ENCODE data around the gene KRT79. TPM values are rescaled to one million over a fixed set of nuclear protein-coding genes. Genes with fewer than 3 reads are reported as not detected.
"Not testable (repeated sequence)": the region's sequence is repeated elsewhere in the genome, so short reads cannot be mapped to it uniquely, and the experiment has no call there.

The KRT79 gene
- total RNA-seq, 1 experiment from 2014 or later, result 0.08 TPM

DNA sequence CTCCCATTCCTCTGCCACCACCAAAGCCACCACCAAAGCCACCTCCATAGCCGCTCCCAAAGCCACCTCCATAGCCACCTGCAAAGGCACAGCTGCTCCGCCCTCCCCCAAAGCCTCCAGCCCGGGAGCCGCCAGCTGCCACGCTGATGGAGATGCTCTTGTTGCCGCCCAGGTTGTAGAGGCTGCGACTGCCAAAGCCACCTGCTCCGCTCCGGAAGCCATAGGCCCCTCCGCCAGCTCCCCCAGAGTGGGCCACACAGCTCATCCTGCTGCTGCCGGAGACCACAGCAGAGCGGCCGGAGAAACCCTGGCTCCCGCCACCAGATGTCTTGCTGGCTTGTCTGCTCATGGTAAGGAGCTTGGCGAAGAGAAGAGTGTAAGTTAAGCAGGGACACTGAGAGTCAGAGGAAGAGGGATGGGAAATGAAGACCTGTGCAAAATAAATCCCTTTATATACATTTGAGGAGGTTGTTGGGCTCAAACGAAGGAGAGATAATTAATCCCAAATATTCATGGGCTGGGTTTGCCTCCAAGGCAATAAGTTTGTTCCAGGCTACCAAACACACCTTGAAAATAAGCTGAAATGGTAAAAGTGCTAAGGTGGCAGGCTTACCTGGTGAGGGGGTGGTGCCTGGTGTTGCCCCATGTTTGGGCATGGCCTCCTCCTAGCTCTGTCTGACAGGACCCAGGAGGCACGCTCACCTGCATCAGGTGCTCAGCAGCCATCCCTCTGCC is 38.2 kb downstream of the KRT79 start, which contains the start of gene KRT3:
TSS of gene KRT3 (minus strand) at position 424 of the 735 bp plus-strand sequence. CDS start at position 349, 75 bp downstream.
- Histone ChIP-seq H3K27ac (no peak within 1 kb of the TSS), H3K4me3 (no peak within 1 kb of the TSS)

DNA sequence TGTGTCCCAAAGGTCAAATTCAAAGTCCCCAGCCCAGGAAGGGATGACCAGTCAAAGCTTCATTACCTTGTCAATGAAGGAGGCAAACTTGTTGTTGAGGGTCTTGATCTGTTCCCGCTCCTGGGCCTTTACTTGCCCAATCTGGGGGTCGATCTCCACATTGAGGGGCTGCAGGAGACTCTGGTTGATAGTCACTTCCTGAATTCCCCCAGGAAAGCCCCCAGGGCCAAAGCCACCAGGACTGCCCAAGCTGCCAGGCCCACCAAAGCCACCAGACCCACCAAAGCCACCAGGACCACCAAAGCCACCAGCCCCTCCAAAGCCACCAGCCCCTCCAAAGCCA is 38.8 kb downstream of the KRT79 start:
- not testable (repeated sequence) for H3K4me3 ChIP-seq, H3K27ac ChIP-seq, H3K36me3 ChIP-seq
- DNase-seq (ENCODE audit: low read depth in 1 of 2, low spot score in 2 of 2), result peak in 1 of 2 experiments; percentile 92
- Histone ChIP-seq H3K4me1 (replicated peaks) (peaks cover 38% of the 10 kb centered on the region), H3K27me3 (replicated peaks) (peaks cover 39% of the 10 kb centered on the region), H3K9me3 (replicated peaks) (peaks cover 32% of the 10 kb centered on the region)

More for the DNA sequence above, 38.2 kb downstream of the KRT79 start, which contains the start of gene KRT3:
- peak in 1 of 2 experiments; percentile 92 for DNase-seq (ENCODE audit: low read depth in 1 of 2, low spot score in 2 of 2)
- Histone ChIP-seq H3K9me3 (replicated peaks) (peaks cover 28% of the 10 kb centered on the region), H3K27me3 (replicated peaks) (peaks cover 33% of the 10 kb centered on the region), H3K4me1 (replicated peaks) (peaks cover 42% of the 10 kb centered on the region), H3K36me3 (no peaks in the 10 kb centered on the region)

DNA sequence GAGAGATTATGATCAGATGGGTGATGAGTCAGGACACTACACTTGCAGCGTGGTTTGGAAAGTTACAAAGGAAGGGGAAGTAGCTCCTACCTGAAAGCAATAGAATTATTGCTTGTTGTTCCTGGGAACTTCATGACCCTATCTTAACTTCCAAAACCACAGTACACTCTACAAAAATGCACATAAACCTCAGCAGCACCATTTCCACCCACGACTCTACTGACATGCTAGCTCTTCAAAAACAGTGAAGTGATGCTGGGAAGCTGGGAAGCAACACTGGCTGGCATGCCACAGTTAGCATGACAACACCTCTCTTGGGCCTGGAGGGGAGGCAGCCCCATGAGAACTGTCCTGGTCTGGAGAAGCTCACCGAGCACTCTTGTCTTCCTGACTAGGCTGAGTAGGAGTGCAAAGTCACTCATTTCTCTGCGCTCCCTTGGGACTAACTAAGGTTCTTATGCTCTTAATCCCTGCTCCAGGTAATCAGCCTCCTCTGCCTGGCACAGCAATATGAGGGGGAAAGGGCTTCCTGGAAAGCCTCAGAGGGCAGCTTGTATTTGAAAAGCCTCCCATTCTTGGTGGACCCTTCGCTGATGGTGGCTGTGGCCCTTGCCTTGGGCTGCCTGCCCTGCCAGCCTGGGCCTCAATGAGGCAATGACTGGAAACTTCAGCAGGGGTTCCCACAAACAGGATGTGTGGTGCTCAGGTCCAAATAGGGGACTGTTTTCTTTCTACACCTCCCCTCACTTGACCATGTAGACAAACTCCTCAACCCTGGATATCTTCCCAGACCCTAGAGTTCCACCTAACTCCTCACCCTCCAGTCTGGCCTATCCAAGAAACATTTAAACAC is 39.4 kb downstream of the KRT79 start:
- Histone ChIP-seq H3K36me3 (no peaks in the 10 kb centered on the region), H3K27me3 (replicated peaks) (peaks cover 45% of the 10 kb centered on the region), H3K27ac (no peak overlapping the region), H3K4me1 (replicated peaks) (peaks cover 35% of the 10 kb centered on the region), H3K9me3 (replicated peaks) (peaks cover 34% of the 10 kb centered on the region), H3K4me3 (no peak overlapping the region)
- peak; percentile 79 to 92 for DNase-seq (ENCODE audit: low read depth in 1 of 2, low spot score in 2 of 2)

DNA sequence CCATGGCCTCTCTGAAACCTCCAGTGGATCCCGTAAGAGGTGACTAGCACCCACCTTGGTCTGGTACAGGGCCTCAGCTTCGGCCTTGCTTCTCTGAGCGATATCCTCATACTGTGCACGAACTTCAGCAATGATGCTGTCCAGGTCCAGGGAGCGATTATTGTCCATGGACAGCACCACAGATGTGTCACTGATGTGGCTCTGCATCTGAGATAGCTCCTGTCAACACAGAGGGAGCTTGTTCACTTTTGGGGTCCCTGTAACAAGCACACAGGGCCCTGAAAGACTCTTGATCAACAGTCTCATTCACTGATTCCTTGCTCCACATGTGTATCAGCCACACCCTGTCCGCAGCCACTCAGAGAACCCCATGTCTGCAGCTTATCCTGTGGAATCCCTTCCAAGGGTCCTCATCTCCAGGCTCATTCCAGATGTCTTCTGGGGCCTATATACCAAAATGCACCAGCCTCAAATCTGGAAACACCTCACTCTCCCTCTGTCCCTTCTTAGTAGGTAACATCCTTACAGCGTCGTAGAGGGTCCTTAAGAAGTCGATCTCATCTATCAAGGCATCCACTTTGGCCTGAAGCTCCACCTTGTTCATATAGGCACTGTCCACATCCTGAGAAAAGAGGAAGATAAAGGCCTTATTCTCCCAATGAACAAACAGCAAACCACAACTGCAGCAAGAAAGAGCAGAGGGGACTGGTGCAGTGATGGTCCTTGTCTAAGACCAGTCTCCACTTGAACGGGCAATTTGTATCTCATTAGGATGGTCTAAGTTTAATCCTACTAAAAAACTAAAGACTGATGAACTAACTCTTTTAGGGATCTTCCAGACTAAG is 41.7 kb downstream of the KRT79 start:
- peaks cover 12% of the 10 kb centered on the region for H3K4me1 ChIP-seq (replicated peaks)
- H3K27me3 ChIP-seq (replicated peaks), result peaks cover 68% of the 10 kb centered on the region
- DNase-seq (ENCODE audit: low read depth in 1 of 2, low spot score in 2 of 2), result peak; percentile 80 to 92
- H3K36me3 ChIP-seq, result no peaks in the 10 kb centered on the region
- no peak overlapping the region for H3K4me3 ChIP-seq
- H3K9me3 ChIP-seq (replicated peaks), result peaks cover 31% of the 10 kb centered on the region
- H3K27ac ChIP-seq, result no peak overlapping the region

DNA sequence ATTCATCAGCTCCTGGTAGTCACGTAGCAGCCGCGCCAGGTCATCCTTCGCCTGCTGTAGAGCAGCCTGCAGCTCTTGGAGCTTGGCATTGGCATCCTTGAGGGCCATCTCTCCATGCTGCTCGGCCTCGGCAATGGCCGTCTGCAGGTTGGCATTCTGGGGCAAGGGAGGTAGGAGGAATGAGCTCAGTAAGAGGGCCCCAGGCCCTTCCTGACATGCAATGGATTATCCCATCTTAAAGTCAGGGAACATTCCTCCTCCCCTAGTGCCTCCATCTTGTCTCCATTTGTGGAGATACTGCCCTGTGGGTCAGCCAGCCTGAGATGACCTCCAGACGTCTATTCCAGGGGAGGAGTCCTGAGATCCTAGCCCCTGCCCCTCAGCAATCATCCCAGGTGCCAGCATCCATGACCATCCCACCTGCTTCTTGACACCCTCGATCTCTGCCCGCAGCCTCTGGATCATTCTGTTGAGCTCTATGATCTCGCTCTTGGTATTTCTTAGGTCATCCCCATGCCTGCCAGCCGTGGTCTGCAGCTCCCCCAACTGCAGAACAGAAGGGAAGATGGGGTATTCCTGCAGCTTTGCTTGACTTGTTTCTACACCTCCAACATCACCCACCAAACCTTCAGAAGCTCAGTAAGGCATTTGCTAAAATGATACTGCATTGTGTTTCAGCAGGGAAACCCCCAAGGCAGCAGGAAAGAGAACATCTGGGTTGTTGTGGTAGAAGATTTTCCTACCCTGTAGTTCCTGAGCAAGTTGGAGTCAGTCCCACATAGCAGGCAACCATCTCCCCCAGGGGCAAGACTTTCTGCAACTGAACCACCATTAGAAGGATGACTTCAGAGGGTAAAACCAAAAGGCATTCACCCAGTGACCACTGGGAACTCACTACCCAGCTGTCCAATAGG is 42.6 kb downstream of the KRT79 start:
- Histone ChIP-seq H3K4me1 (replicated peaks) (peaks cover 11% of the 10 kb centered on the region), H3K9me3 (replicated peaks) (peaks cover 35% of the 10 kb centered on the region), H3K4me3 (no peak overlapping the region), H3K36me3 (no peaks in the 10 kb centered on the region), H3K27me3 (replicated peaks) (peaks cover 77% of the 10 kb centered on the region), H3K27ac (no peak overlapping the region)
- peak; percentile 80 to 92 for DNase-seq (ENCODE audit: low read depth in 1 of 2, low spot score in 2 of 2)

DNA sequence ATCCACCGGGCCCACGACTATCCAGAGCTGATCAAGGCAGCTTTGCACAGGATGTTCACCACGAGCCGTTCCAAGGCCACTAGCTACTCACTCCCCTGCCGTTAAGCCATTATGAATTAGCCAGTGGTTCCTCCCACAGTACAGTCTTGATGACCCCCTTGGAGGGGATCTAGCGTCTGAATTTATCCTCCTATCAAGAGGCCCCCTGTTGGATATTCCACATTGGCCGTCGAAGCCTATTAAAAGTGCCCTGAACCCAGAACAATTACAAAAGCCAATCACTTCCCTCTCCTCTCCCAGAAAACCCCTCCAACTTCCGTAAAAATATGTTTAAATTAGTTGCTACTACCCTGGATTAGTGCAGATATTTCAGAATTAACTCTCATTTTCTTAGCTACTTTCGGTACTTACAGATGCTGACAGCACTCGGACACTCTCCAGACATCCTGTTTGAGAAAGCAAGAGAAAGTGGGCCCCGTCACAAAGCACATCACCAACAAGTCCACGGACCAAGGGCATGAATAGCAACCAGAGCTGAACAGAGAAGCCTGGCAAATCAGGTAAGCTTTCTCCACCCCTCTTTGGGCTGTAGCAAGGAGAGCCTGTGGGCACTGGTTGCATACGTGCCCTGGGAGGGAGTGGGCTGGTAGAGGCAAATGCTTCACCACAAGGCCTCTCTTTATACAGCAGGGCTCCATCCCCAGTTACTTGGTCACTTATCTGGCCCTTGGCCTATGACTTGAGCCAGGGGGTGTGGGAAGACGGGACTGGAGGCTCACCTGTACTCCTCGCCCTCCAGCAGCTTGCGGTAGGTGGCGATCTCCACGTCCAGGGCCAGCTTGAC is 43.5 kb downstream of the KRT79 start:
- Histone ChIP-seq H3K27ac (no peak overlapping the region), H3K27me3 (replicated peaks) (peaks cover 84% of the 10 kb centered on the region)
- peak; percentile 80 to 92 for DNase-seq (ENCODE audit: low read depth in 1 of 2, low spot score in 2 of 2)

DNA sequence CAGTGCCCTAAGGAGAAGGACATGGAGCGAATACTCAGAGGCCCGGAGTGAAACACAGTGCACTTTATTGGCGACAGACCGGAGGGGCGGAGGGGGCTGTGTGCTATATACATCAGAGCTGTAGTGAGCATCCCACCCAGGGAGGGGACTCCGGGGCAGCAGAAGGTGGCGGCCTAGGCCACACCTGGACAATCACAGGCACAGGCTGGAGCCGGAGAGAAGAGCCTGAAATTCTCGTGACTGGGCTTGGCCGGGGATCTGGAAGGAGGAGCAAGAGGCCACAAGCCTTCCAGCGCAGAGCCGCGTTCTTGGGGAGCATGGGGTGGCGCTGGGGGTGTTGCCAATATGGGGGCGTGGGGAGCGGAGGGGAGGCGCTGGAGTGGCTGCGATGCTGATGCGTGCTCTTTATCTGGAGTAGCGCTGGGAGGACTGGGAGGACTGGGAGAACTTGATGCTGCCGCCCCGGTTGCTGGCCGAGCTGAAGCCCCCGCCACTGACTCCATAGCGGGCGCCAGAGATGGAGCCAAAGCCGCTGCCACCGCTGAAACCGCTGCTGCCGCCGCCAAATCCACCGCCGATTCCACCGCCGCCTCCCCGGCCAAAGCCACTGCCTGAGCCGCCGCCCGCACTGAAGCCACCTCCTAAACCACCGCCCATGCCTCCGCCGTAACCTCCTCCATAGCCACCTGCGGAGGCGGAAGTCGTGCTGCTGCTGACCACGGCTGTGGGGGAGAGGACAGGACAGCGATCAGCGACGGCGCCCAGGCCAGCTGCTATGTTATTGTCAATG is 44.3 kb downstream of the KRT79 start:
- Histone ChIP-seq H3K9me3 (replicated peaks) (peaks cover 44% of the 10 kb centered on the region), H3K36me3 (no peaks in the 10 kb centered on the region), H3K27me3 (replicated peaks) (peaks cover 92% of the 10 kb centered on the region), H3K4me3 (no peak overlapping the region), H3K27ac (no peak overlapping the region), H3K4me1 (replicated peaks) (peaks cover 10% of the 10 kb centered on the region)
- peak in 1 of 2 experiments; percentile 80 for DNase-seq (ENCODE audit: low read depth in 1 of 2, low spot score in 2 of 2)

More for the DNA sequence above, 43.5 kb downstream of the KRT79 start:
- Histone ChIP-seq H3K4me1 (replicated peaks) (peaks cover 11% of the 10 kb centered on the region), H3K36me3 (no peaks in the 10 kb centered on the region), H3K4me3 (no peak overlapping the region), H3K9me3 (replicated peaks) (peaks cover 40% of the 10 kb centered on the region)

DNA sequence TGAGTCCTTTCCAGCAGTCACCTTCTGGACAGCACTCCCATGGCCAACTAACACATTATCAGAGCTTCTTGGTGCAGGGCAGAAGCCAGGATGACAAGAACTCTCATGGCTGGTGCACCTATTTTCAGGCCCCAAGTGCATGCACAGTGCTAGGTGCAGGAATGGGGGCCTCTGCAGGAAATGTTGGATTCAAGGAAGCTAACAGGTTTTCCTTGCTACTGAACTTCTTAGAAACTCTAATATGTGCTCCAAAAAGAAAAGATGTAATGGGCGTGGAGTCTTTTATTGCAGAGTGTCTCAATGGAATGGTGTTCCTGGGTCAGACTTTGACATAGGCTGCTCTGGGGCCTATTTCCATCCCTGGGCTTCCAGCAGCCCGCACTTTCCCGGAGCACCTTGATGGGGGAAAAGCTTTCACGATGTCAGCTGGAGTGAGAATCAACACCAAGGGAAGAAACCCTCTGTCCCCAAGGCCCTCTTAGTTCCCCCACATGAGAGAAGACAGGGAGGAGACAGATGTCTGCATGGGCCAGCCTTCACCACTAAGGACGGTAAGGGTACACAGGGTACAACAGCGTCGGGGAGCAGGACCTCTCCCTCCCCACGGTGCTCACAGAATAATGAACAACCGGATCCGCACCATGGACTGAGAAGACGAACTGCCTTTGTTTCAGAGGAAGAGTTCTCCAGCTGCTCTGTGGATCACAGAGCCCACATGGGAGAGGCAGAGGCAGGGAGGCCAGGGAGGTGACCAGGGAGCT is 45.1 kb downstream of the KRT79 start:
- no peaks in the 10 kb centered on the region for H3K36me3 ChIP-seq
- H3K9me3 ChIP-seq (replicated peaks), result peaks cover 38% of the 10 kb centered on the region
- no peak overlapping the region for H3K27ac ChIP-seq
- H3K4me3 ChIP-seq, result no peak overlapping the region
- H3K27me3 ChIP-seq (replicated peaks), result peaks cover 94% of the 10 kb centered on the region
- H3K4me1 ChIP-seq (replicated peaks), result peaks cover 3% of the 10 kb centered on the region
- DNase-seq (ENCODE audit: low read depth in 1 of 2, low spot score in 2 of 2), result peak; percentile 79 to 91

DNA sequence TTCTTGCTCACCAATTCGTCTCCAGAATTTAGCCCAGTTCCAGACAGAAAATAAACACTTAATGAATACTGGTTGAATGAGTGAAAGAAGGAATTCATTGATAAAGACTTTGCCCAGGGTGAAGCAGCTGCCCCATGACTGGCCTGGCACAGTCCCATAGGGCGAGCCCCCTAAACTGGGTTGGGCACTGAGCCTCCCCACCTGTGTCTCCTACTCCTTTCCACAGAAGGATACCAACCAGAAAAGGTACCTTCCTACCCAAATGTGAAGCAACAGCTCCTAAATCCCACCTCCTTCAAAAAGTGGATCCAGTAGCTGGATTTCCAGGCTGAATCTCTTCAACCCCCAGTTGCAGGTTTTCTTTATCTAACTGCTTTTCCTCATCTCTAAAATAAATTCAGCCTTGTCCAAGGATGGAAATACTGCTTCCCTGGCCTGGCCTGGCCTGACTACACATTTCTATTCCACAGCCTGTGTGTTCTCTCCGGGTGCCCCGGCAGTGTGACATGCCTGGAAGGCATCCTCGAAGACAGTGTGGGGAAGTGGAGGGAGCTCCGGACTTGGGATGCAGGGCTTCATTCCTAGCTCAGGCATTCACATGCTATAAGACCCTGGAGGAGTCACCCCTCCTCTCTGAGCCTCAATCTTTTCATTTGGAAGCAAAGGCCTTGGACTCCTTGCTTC is 45.8 kb downstream of the KRT79 start:
- H3K27me3 ChIP-seq (replicated peaks), result peaks cover 97% of the 10 kb centered on the region
- DNase-seq (ENCODE audit: low read depth in 1 of 2, low spot score in 2 of 2), result peak; percentile 81 to 91
- no peaks in the 10 kb centered on the region for H3K36me3 ChIP-seq
- H3K4me1 ChIP-seq (replicated peaks), result peaks cover 3% of the 10 kb centered on the region
- no peak overlapping the region for H3K4me3 ChIP-seq
- no peak overlapping the region for H3K27ac ChIP-seq
- H3K9me3 ChIP-seq (replicated peaks), result peaks cover 41% of the 10 kb centered on the region

DNA sequence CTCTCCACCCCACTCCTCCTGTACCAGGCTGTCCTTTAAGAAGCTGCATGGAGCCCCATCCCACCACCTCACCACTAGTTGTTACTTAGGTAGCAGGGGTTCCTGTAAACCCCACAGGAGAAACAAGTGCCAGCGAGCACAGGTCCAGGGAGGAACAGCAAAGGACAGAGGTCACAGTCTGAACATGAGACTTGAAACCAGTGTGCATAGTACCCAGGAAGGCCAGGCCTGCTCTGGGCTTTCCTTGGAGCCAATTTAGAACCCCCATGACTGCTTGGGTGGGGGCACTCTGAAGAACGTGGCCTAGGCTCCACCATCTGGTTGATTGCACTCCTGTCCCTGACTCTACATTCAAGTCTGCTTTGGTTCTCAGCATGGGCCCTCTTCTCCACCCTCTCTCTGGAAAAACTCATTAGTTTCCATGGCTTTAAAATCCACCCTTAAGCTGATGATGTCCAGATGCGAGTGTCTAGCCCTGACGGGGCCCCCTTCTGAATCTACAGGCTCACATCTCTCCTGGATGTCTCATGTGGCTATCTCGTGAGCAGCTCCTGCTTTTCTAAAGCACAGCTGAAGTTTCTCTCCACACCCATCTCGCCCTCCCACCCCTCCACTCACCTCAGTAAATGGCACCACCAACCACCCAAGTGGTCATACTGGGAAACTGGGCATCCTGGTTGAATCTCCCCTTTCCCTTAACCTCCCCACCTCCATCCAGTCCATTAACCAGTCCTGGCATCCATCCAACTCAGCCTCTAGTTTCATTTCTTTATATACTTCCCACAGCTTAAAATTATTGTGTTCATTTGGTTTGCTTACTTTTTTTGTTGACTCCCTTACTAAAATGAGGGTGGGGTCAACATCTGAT is 46.6 kb downstream of the KRT79 start:
- no peak overlapping the region for H3K27ac ChIP-seq
- H3K27me3 ChIP-seq (replicated peaks), result peaks cover 92% of the 10 kb centered on the region
- H3K9me3 ChIP-seq (replicated peaks), result peaks cover 42% of the 10 kb centered on the region

More for the DNA sequence above, 46.6 kb downstream of the KRT79 start:
- peak in 1 of 2 experiments; percentile 91 for DNase-seq (ENCODE audit: low read depth in 1 of 2, low spot score in 2 of 2)
- Histone ChIP-seq H3K36me3 (no peaks in the 10 kb centered on the region), H3K4me3 (no peak overlapping the region), H3K4me1 (replicated peaks) (peaks cover 3% of the 10 kb centered on the region)
